Umbilical cord (tissue), 2 donors: Measurements from ENCODE around the gene NRP2. TPM values are rescaled to one million over a fixed set of nuclear protein-coding genes. Genes with fewer than 3 reads are reported as not detected.

Experiments used
- DNase-seq: peaks from one replicate; pipeline ENCODE4 v3.0.0-alpha.2; 2015; ENCODE audit warnings: low spot score
- total RNA-seq: library from RNA; depleted of rRNA; stranded (reverse); fragments of >200 nt; gene quantifications from one replicate; pipeline ENCODE4 v1.2.3, GENCODE V29; 2014; ENCODE audit warnings: low replicate concordance; ENCODE audit not compliant: insufficient read depth

The NRP2 gene
- total RNA-seq, 1 donor from 2014 or later, result 167 TPM

DNA sequence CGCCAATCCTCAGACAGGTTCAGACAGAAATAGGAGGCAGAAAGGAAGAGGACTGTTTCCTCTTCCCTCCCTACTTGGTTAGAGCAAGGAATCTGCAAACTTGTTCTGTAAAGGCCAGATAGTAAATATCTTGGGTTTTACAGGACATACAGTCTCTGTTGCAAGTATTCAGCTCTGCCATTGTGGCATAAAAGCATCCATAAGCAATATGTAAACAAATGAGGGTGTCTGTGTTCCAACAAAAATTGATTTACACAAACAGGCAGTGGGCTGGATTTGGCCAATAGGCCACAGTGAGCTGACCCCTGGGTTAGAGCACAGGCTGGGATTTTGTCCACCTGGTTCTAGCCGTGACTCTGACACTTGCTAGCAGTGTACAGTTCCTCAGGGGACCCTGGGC is 89.4 kb downstream of the NRP2 start:
- no peak for DNase-seq

DNA sequence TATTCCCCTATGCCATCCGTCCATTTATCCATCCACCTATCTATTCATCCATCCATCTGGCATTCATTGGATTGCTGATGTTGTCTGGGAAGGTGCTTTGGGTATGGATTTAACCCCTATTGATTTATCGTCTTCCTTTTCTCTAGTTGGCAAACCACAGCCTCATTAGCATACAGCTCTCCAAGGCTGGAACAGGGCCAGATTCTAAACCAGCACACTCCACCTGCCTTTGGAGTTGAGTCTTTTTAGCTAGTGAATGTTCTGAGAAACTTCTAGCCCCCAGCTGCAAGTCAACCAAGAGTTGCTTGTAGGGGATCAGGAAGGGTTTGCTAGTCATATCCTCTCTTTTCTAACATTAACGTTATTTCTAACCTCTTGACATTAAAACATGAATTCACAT is 90.7 kb downstream of the NRP2 start:
- DNase-seq, result no peak

DNA sequence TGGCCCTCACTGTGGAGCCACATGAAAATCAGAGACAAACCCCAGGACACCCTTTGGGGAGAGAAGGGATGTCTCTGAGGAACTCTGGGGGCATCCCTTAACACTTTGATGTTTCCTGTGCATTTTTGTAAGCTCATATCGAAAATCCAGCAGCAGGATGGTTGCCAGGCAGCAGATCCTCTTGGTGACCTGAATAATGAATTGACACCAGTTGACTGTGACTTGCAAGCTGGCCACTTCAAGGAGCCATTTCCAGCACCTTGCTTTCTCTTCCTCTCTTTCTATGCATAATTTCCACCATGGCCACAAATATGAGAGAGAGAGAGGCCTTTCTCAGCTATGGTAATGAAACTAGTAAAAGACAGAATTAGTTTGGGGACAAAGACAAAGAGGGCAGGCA is 91.7 kb downstream of the NRP2 start:
- no peak for DNase-seq

DNA sequence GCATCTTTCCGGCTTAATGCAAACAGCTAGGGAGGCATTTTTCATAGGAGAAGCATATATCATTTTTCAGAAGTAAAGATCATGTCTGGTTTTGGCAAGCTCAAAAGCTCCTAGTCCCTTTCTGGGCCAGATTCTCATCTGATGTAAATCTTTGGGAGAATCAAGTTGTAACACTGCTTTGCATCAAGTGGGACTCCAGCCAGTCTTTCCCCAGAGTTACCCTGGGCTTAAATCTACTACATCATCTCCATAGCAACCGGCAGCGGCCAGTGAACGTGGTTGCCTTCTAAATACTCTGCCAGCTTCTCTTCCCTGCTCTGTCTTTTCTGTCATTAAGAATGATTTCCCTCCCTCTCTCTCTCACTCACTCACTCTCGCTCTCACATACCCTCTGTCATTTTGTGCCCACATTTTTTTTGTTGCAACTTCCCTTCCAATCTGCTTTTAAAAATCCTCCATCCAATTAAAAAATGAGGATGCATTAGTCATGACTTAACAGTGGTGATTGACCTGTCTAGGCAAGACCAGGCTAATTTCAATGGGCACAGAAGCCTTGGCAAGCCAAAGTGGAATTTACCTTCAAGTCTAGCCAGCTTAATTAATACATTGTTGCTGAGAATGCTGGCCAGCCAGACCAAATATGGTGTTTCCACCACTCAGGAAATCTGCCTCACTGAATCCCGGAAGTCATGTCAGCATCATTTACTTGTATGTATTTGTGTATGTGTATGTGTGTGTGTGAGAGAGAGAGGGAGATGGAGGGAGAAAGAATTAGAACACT is 93.0 kb downstream of the NRP2 start:
- DNase-seq, result peak; percentile 98

GRCh38 chr2:205776139-205776538 is 93.8 kb downstream of the NRP2 start:
- no peak for DNase-seq

GRCh38 chr2:205776720-205777119 is 94.4 kb downstream of the NRP2 start:
- no peak for DNase-seq

- no peak for DNase-seq
These were observed 96.1 kb downstream of the NRP2 start for GRCh38 chr2:205778356-205778755.

- DNase-seq, result no peak
These were observed 98.3 kb downstream of the NRP2 start for GRCh38 chr2:205780645-205781044.

GRCh38 chr2:205781244-205781931 is 99.1 kb downstream of the NRP2 start:
- DNase-seq, result no peak

DNA sequence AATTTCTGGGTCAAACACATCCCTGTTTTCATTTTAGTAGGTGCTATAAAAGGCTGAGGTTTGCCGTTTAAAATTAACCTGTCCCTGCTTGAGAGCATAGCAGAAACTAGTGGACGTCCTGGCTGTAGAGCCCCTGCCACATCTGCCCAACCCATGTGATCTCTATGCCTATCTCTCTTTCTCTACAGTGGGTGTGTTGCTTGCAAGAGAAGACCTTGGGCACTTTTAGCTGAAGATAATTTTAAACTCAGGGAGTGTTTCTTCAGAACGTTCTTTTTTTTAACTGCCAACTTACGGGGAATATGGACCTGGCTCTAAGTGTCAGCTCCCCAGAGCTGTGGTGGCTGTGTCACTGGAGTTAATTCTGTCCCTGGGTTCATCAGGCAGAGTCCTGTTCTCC is 100.6 kb downstream of the NRP2 start:
- no peak for DNase-seq

GRCh38 chr2:205783872-205784499 is 101.7 kb downstream of the NRP2 start:
- DNase-seq, result no peak

- DNase-seq, result peak; percentile 48
These were observed 103.4 kb downstream of the NRP2 start for GRCh38 chr2:205785507-205786260.

GRCh38 chr2:205786976-205787375 is 104.7 kb downstream of the NRP2 start:
- DNase-seq, result no peak

DNA sequence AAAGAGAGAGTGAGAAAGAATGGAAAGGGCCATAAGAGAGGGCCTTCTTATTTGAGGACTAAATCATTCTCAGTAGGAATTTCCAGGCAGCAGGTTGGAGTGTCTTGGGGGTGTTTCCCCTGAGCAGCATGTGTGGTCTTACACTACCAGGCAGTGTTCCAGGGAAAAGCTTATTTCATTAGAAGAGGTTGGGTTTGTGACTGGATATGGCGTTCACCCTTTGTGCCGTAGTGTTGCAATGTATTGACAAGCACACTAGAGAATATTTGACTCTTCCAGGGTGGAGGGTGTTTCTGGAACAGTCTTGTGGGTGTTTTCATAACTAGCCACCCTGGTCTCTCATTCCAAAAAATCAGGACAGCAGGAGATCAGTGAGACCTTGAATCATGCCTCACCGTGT is 105.5 kb downstream of the NRP2 start:
- no peak for DNase-seq

- no peak for DNase-seq
These were observed 107.6 kb downstream of the NRP2 start for GRCh38 chr2:205789906-205790305.

GRCh38 chr2:205792908-205793307 is 110.6 kb downstream of the NRP2 start:
- no peak for DNase-seq

GRCh38 chr2:205796805-205797313 is 114.6 kb downstream of the NRP2 start:
- no peak for DNase-seq

- DNase-seq, result no peak
These were observed 115.6 kb downstream of the NRP2 start for GRCh38 chr2:205797866-205798265.

GRCh38 chr2:205800224-205800623 is 117.9 kb downstream of the NRP2 start:
- no peak for DNase-seq

GRCh38 chr2:205800773-205801172 is 118.5 kb downstream of the NRP2 start:
- peak; percentile 41 for DNase-seq

DNA sequence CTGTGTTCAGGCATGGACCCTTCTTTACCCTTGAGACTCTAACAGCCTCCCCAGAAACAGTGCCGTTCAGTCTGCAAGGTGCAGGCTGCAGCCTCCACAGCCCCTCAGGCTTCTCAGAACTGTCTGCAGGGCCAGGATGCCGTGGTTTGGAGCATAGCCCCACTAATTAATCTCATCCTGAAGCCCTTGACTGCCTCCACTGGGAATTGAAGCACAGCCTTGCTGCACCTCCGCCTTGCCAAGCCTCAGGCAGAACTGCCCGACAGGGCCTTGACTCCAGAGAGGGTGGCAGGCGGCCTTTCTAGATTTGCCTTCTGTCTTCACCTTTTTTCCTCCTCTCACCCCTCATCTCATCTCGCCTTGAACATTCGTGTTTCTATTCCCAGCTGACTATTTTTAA is 119.8 kb downstream of the NRP2 start:
- DNase-seq, result no peak

GRCh38 chr2:205802941-205803340 is 120.6 kb downstream of the NRP2 start:
- no peak for DNase-seq
